H9 (cell line): ENCODE data around the gene ACACA. TPM values are rescaled to one million over a fixed set of nuclear protein-coding genes. Genes with fewer than 3 reads are reported as not detected.

Experiments
- DNase-seq: peaks from one replicate; pipeline ENCODE4 v3.0.0-alpha.2; 2017
- H2AFZ ChIP-seq: one replicate; pipeline ENCODE4 v1.6.1; 2013; ENCODE audit warnings: mild to moderate bottlenecking, low read length, control low read depth, moderate library complexity
- H2AK5ac ChIP-seq: 2 replicates; pipeline ENCODE4 v1.6.1; 2013; ENCODE audit warnings: low read length, control low read depth, mixed read lengths; ENCODE audit not compliant: insufficient read length
- H2BK120ac ChIP-seq: one replicate; pipeline ENCODE4 v1.6.1; 2013; ENCODE audit warnings: low read depth, mild to moderate bottlenecking, low read length, control low read depth, inconsistent platforms; ENCODE audit not compliant: poor library complexity, severe bottlenecking
- H2BK12ac ChIP-seq: 2 replicates; pipeline ENCODE4 v1.6.1; 2013; ENCODE audit warnings: low read length, control low read depth, mixed read lengths, low read depth; ENCODE audit not compliant: insufficient read length
- H2BK15ac ChIP-seq: 2 replicates; pipeline ENCODE4 v1.6.1; 2013; ENCODE audit warnings: low read depth, low read length, control low read depth
- H2BK20ac ChIP-seq: one replicate; pipeline ENCODE4 v1.6.1; 2013; ENCODE audit warnings: low read depth, mild to moderate bottlenecking, low read length, control low read depth, inconsistent platforms; ENCODE audit not compliant: poor library complexity, severe bottlenecking
- H2BK5ac ChIP-seq: 2 replicates; pipeline ENCODE4 v1.6.1; 2013; ENCODE audit warnings: low read length, control low read depth, mixed read lengths; ENCODE audit not compliant: insufficient read length
- H3K14ac ChIP-seq: 2 replicates; pipeline ENCODE4 v1.6.1; 2013; ENCODE audit warnings: low read length, control low read depth; ENCODE audit not compliant: insufficient read depth
- H3K18ac ChIP-seq: 2 replicates; pipeline ENCODE4 v1.6.1; 2013; ENCODE audit warnings: low read depth, mild to moderate bottlenecking, mixed read lengths, low read length, control low read depth; ENCODE audit not compliant: insufficient read length
- H3K23ac ChIP-seq: 2 replicates; pipeline ENCODE4 v1.6.1; 2013; ENCODE audit warnings: low read length, control low read depth, mixed read lengths, low read depth; ENCODE audit not compliant: insufficient read length
- H3K23me2 ChIP-seq: 2 replicates; pipeline ENCODE4 v1.6.1; 2013; ENCODE audit warnings: low read depth, mild to moderate bottlenecking, mixed read lengths, low read length, control low read depth; ENCODE audit not compliant: insufficient read length, poor library complexity, severe bottlenecking
- H3K27ac ChIP-seq: 2 replicates; pipeline ENCODE4 v1.5.1; 2013; ENCODE audit warnings: low read length, control low read depth, mixed read lengths, low read depth; ENCODE audit not compliant: insufficient read length
- H3K27me3 ChIP-seq: 2 replicates; pipeline ENCODE4 v1.6.1; 2013; ENCODE audit warnings: low read length, control low read depth, inconsistent platforms; ENCODE audit not compliant: insufficient read depth
- H3K4ac ChIP-seq: 2 replicates; pipeline ENCODE4 v1.6.1; 2013; ENCODE audit warnings: low read depth, mild to moderate bottlenecking, control low read depth, inconsistent platforms, low read length, moderate library complexity
- H3K4me1 ChIP-seq: 2 replicates; pipeline ENCODE4 v1.6.1; 2013; ENCODE audit warnings: low read length, control low read depth, inconsistent platforms; ENCODE audit not compliant: insufficient read depth
- H3K4me2 ChIP-seq: 2 replicates; pipeline ENCODE4 v1.6.1; 2013; ENCODE audit warnings: low read length, control low read depth, mixed read lengths; ENCODE audit not compliant: insufficient read length, insufficient read depth
- H3K56ac ChIP-seq: 2 replicates; pipeline ENCODE4 v1.6.1; 2013; ENCODE audit warnings: low read depth, mild to moderate bottlenecking, mixed read lengths, low read length, control low read depth; ENCODE audit not compliant: insufficient read length
- H3K79me1 ChIP-seq: 2 replicates; pipeline ENCODE4 v1.6.1; 2013; ENCODE audit warnings: low read depth, mild to moderate bottlenecking, moderate library complexity, low read length, control low read depth, inconsistent platforms; ENCODE audit not compliant: insufficient read depth, poor library complexity, severe bottlenecking
- H3K79me2 ChIP-seq: 2 replicates; pipeline ENCODE4 v1.6.1; 2013; ENCODE audit warnings: low read length, control low read depth, inconsistent platforms; ENCODE audit not compliant: insufficient read depth
- H3K9ac ChIP-seq: 2 replicates; pipeline ENCODE4 v1.6.1; 2013; ENCODE audit warnings: low read length, control low read depth, mixed read lengths; ENCODE audit not compliant: insufficient read length; ENCODE audit errors: extremely low read depth
- H3K9me3 ChIP-seq: one replicate; pipeline ENCODE4 v1.6.1; 2013; ENCODE audit warnings: low read depth, low read length, inconsistent platforms; ENCODE audit not compliant: control insufficient read depth
- H3T11ph ChIP-seq: one replicate; pipeline ENCODE4 v1.6.1; 2013; ENCODE audit warnings: mild to moderate bottlenecking, low read length, control low read depth, inconsistent platforms
- H4K20me1 ChIP-seq: one replicate; pipeline ENCODE4 v1.6.1; 2013; ENCODE audit not compliant: control insufficient read depth, insufficient read length, insufficient read depth
- H4K5ac ChIP-seq: 2 replicates; pipeline ENCODE4 v1.6.1; 2013; ENCODE audit warnings: low read depth, mild to moderate bottlenecking, mixed read lengths, low read length, control low read depth; ENCODE audit not compliant: insufficient read length
- H4K8ac ChIP-seq: replicated peaks from 2 replicates; pipeline ENCODE4 v1.6.1; 2013; ENCODE audit warnings: low read length, control low read depth, mixed read lengths, low read depth; ENCODE audit not compliant: insufficient read length
- H4K91ac ChIP-seq: 2 replicates; pipeline ENCODE4 v1.6.1; 2013; ENCODE audit warnings: low read depth, mild to moderate bottlenecking, moderate library complexity, mixed read lengths, low read length, control low read depth; ENCODE audit not compliant: insufficient read length
- H3K27ac Mint-ChIP-seq, 3 experiments: 2 replicates in 2 of 3; 3 replicates in 1 of 3; pipeline ENCODE4 v1.8.0; 2020 to 2021; ENCODE audit warnings: mixed read lengths in 3 of 3, mild to moderate bottlenecking in 1 of 3, moderate library complexity in 1 of 3
- H3K27me3 Mint-ChIP-seq: 2 replicates; pipeline ENCODE4 v1.8.0; 2021; ENCODE audit warnings: low read depth, mild to moderate bottlenecking, moderate library complexity, mixed read lengths
- H3K36me3 Mint-ChIP-seq, 3 experiments: 2 replicates in 2 of 3; 3 replicates in 1 of 3; pipeline ENCODE4 v1.8.0; 2020 to 2021; ENCODE audit warnings: low read depth in 3 of 3, mixed read lengths in 3 of 3; ENCODE audit not compliant: insufficient read depth in 1 of 3
- H3K4me1 Mint-ChIP-seq, 2 experiments: 2 replicates each; pipeline ENCODE4 v1.8.0; 2020; ENCODE audit warnings: mixed read lengths in 2 of 2
- H3K4me3 Mint-ChIP-seq, 2 experiments: 2 replicates in 1 of 2; 3 replicates in 1 of 2; pipeline ENCODE4 v1.8.0; 2020 to 2021; ENCODE audit warnings: mild to moderate bottlenecking in 2 of 2, mixed read lengths in 2 of 2, moderate library complexity in 1 of 2
- H3K9me3 Mint-ChIP-seq, 2 experiments: 2 replicates in 1 of 2; 3 replicates in 1 of 2; pipeline ENCODE4 v1.8.0; 2020; ENCODE audit warnings: mild to moderate bottlenecking in 2 of 2, mixed read lengths in 2 of 2, moderate library complexity in 1 of 2
- WGBS: extraction: QIAGEN DNeasy Blood & Tissue Kit; methylation state at CpG from one replicate; pipeline ENCODE4 v1.1.7; 2013; ENCODE audit warnings: missing lambda C conversion rate, low lambda C conversion rate, mixed read lengths; ENCODE audit not compliant: insufficient read length; ENCODE audit errors: extremely low coverage; 5-methylcytosine and 5-hydroxymethylcytosine counted together
- total RNA-seq: library from RNA; stranded (reverse); gene quantifications from 2 replicates; pipeline ENCODE4 v1.2.1, GENCODE V29; 2021
- TF ChIP-seq, protein P1 (sequence below): fragments of 200-600 bp; sonication (generic); conservative IDR thresholded peaks from 3 replicates; pipeline ENCODE4 v1.8.0; 2021; ENCODE audit warnings: antibody characterized with exemption, mild to moderate bottlenecking

The ACACA gene
- total RNA-seq, 1 experiment from 2014 or later, result 135 TPM

- 0 out of 7 replicates have a peak overlapping the region, but pooled peaks of 1 of the 3 experiments have one; percentile 40 for H3K27ac Mint-ChIP-seq
- Histone ChIP-seq H3K18ac (no peak overlapping the region), H2AK5ac (no peak overlapping the region), H3K56ac (no peak overlapping the region), H3K27ac (no peak overlapping the region), H3T11ph (no peak overlapping the region), H2BK15ac (no peak overlapping the region), H3K4me2 (no peak overlapping the region), H3K27me3 (no peaks in the 10 kb centered on the region), H2BK12ac (no peak overlapping the region), H2AFZ (no peak overlapping the region), H2BK5ac (no peak overlapping the region), H4K5ac (no peak overlapping the region), H4K91ac (no peak overlapping the region), H3K23ac (no peak overlapping the region), H3K9ac (no peak overlapping the region), H3K4ac (no peak overlapping the region), H3K79me2 (no peaks in the 10 kb centered on the region), H4K8ac (no peak overlapping the region), H3K4me1 (no peaks in the 10 kb centered on the region), H3K14ac (no peak overlapping the region), H2BK120ac (no peak overlapping the region), H3K9me3 (no peaks in the 10 kb centered on the region), H4K20me1 (no peaks in the 10 kb centered on the region), H3K23me2 (no peaks in the 10 kb centered on the region), H3K79me1 (peaks cover 3% of the 10 kb centered on the region), H2BK20ac (no peak overlapping the region)
- H3K4me1 Mint-ChIP-seq, result peaks cover 3% of the 10 kb centered on the region in 2 experiments; a peak in 2 of 4 replicates
- no peaks in the 10 kb centered on the region for H3K9me3 Mint-ChIP-seq
- WGBS, result no CpG with 5 or more reads among the region's 3 CpGs
- no peak overlapping the region for H3K4me3 Mint-ChIP-seq
- TF ChIP-seq, protein P1, sequence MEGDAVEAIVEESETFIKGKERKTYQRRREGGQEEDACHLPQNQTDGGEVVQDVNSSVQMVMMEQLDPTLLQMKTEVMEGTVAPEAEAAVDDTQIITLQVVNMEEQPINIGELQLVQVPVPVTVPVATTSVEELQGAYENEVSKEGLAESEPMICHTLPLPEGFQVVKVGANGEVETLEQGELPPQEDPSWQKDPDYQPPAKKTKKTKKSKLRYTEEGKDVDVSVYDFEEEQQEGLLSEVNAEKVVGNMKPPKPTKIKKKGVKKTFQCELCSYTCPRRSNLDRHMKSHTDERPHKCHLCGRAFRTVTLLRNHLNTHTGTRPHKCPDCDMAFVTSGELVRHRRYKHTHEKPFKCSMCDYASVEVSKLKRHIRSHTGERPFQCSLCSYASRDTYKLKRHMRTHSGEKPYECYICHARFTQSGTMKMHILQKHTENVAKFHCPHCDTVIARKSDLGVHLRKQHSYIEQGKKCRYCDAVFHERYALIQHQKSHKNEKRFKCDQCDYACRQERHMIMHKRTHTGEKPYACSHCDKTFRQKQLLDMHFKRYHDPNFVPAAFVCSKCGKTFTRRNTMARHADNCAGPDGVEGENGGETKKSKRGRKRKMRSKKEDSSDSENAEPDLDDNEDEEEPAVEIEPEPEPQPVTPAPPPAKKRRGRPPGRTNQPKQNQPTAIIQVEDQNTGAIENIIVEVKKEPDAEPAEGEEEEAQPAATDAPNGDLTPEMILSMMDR, result no peak
- H3K36me3 Mint-ChIP-seq, result peaks cover 21 to 50% (median 45%) of the 10 kb centered on the region in 3 experiments; a peak in 6 of 7 replicates
- no peaks in the 10 kb centered on the region for H3K27me3 Mint-ChIP-seq
- DNase-seq, result no peak
Observed at GRCh38 chr17:37259030-37259735, 147.5 kb downstream of the ACACA start.
